HEK293T (cell line): ENCODE data around the gene HYAL3.

Source experiments
- BHLHE40 ChIP-seq: fragments of 450-650 bp; IDR thresholded peaks from 2 replicates; pipeline ENCODE4 v1.6.1; 2016; ENCODE audit warnings: mild to moderate bottlenecking, moderate library complexity, borderline replicate concordance
- CTBP1 ChIP-seq: fragments of 450-650 bp; IDR thresholded peaks from 2 replicates; pipeline ENCODE4 v1.6.1; 2016; ENCODE audit warnings: borderline replicate concordance
- ELF4 ChIP-seq: fragments of 450-650 bp; IDR thresholded peaks from 2 replicates; pipeline ENCODE4 v1.6.1; 2017; ENCODE audit warnings: antibody characterized with exemption
- FOXA1 ChIP-seq: fragments of 450-650 bp; IDR thresholded peaks from 2 replicates; pipeline ENCODE4 v1.6.1; 2016; ENCODE audit warnings: mild to moderate bottlenecking
- FOXK2 ChIP-seq: fragments of 450-650 bp; IDR thresholded peaks from 2 replicates; pipeline ENCODE4 v1.6.1; 2016; ENCODE audit warnings: mild to moderate bottlenecking
- FOXM1 ChIP-seq: fragments of 450-650 bp; IDR thresholded peaks from 2 replicates; pipeline ENCODE4 v1.6.1; 2017; ENCODE audit warnings: mild to moderate bottlenecking, borderline replicate concordance
- HDGF ChIP-seq: fragments of 450-650 bp; IDR thresholded peaks from 2 replicates; pipeline ENCODE4 v1.6.1; 2017; ENCODE audit warnings: antibody characterized with exemption, borderline replicate concordance
- L3MBTL2 ChIP-seq: fragments of 450-650 bp; conservative IDR thresholded peaks from 2 replicates; pipeline ENCODE4 v1.6.1; 2016; ENCODE audit warnings: mild to moderate bottlenecking
- SP1 ChIP-seq: fragments of 450-650 bp; IDR thresholded peaks from 2 replicates; pipeline ENCODE4 v1.6.1; 2017
- SUZ12 ChIP-seq: fragments of 450-650 bp; IDR thresholded peaks from 2 replicates; pipeline ENCODE4 v1.6.1; 2016; ENCODE audit warnings: mild to moderate bottlenecking
- TARDBP ChIP-seq: fragments of 450-650 bp; IDR thresholded peaks from 2 replicates; pipeline ENCODE4 v1.6.1; 2016
- TF ChIP-seq, protein P1 (sequence below): fragments of 450-650 bp; IDR thresholded peaks from 2 replicates; pipeline ENCODE4 v1.6.1; 2016

GRCh38 chr3:50345586-50346234 is 46.5 kb upstream of the HYAL3 start, which contains the start of gene ZMYND10:
- no peak for TF ChIP-seq TARDBP
- TF ChIP-seq BHLHE40, result no peak
- TF ChIP-seq FOXK2, result no peak
- TF ChIP-seq, protein P1, sequence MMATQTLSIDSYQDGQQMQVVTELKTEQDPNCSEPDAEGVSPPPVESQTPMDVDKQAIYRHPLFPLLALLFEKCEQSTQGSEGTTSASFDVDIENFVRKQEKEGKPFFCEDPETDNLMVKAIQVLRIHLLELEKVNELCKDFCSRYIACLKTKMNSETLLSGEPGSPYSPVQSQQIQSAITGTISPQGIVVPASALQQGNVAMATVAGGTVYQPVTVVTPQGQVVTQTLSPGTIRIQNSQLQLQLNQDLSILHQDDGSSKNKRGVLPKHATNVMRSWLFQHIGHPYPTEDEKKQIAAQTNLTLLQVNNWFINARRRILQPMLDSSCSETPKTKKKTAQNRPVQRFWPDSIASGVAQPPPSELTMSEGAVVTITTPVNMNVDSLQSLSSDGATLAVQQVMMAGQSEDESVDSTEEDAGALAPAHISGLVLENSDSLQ, result no peak
- no peak for TF ChIP-seq HDGF
- no peak for TF ChIP-seq ELF4
- no peak for TF ChIP-seq FOXA1
- no peak for TF ChIP-seq CTBP1
- TF ChIP-seq SUZ12, result no peak
- TF ChIP-seq L3MBTL2, result no peak
- no peak for TF ChIP-seq SP1
- TF ChIP-seq FOXM1, result no peak
